GM10266 (cell line): ENCODE data around the gene MAGEB10.

Experiments
- DNase-seq: peaks from one replicate; pipeline ENCODE4 v3.0.0; 2012; ENCODE audit errors: extremely low spot score
- CTCF ChIP-seq: IDR thresholded peaks from 2 replicates; pipeline ENCODE4 v1.5.1; 2012; ENCODE audit warnings: mild to moderate bottlenecking, low read depth; ENCODE audit not compliant: control insufficient read depth, insufficient read depth; ENCODE audit errors: missing control alignments

MAGEB10 gene

DNA sequence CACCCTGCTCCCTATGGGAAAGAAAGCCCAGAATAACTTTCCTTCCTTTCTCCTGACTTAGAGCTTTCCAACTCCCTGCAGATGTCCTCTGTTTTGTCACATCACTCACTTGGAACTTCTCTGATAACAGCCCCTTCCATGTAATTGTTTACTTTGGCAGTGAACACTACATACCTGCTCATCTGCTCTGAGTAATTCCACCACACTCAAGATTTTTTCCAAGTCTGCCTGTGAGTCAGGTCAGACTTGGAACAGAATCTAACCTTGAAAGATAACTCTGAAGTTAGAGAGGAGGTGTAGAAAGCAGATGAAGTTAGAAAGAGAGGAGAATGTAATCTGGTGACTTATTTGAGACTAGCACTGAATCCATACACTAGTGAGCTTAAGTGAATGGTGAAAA is 7.4 kb downstream of the MAGEB10 start:
- no peak for DNase-seq
- no peak for TF ChIP-seq CTCF

GRCh38 chrX:27823812-27824211 is 16.0 kb downstream of the MAGEB10 start:
- no peak for TF ChIP-seq CTCF

GRCh38 chrX:27838185-27838584 is 30.4 kb downstream of the MAGEB10 start:
- DNase-seq, result no peak
- no peak for TF ChIP-seq CTCF

More at GRCh38 chrX:27823812-27824211, 16.0 kb downstream of the MAGEB10 start:
- DNase-seq, result no peak

DNA sequence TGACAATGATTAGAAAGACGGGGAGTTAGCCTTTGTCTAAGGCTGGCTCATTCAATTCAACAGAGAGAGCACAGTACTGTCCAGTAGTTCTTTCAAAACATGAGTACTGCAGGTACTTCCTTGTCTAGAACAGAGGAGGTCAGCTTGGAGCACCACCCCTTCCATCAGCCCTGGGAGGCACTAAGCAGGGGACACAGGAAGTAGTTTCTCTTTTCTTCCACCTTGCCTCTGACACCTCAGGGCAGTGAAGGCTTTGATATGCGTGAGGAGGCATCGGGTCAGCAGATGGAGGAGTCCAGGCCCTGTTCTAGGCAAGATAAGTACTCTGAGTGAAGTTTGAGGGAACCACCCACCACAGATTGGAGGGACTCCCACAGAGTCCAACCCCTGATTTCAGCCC is 33.1 kb downstream of the MAGEB10 start:
- no peak for TF ChIP-seq CTCF
- no peak for DNase-seq

- no peak for TF ChIP-seq CTCF
- DNase-seq, result no peak
Measured at GRCh38 chrX:27842859-27843258, 35.1 kb downstream of the MAGEB10 start.

DNA sequence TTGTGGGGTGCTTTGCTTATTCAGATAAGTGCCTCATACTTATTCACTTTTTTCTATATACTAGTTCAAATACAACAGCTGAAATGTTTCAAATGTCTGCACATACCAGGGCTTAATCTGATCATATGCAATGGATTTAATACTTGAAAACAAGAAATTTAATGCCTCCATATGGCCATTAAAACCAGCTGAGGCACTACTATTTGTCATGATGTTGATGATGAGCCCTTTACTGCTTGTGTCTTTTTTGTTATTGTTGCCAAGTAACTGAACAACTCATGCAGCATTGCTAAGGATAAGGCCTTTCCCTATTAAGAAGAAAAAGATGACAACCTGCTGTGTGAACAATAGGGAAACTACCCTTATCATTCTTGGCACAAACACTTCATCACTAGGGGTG is 52.5 kb downstream of the MAGEB10 start:
- DNase-seq, result no peak
- no peak for TF ChIP-seq CTCF

GRCh38 chrX:27863809-27864208 is 56.0 kb downstream of the MAGEB10 start:
- DNase-seq, result no peak

More at GRCh38 chrX:27863809-27864208, 56.0 kb downstream of the MAGEB10 start:
- TF ChIP-seq CTCF, result no peak
